Astrocyte of the cerebellum (primary cell): ENCODE results near the gene PMP22.

Experiments used
- DNase-seq: peaks from one replicate; pipeline ENCODE4 v3.0.0-alpha.2; 2011; ENCODE audit warnings: low read depth
- H3K4me3 ChIP-seq: 2 replicates; pipeline ENCODE4 v1.5.1; 2011; ENCODE audit warnings: mild to moderate bottlenecking, low read depth, low read length, moderate library complexity
- CTCF ChIP-seq: IDR thresholded peaks from 2 replicates; pipeline ENCODE4 v1.5.1; 2012; ENCODE audit warnings: low read length, low read depth, moderate library complexity, mild to moderate bottlenecking; ENCODE audit errors: missing control alignments
- in situ Hi-C: cut with HindIII; loops from 2 replicates; pipeline ENCODE4 v1.10.0; 2017; ENCODE audit warnings: low sequenced_read_pairs

PMP22 gene

GRCh38 chr17:15265131-15265530 is at the start of gene PMP22:
Gene PMP22, minus strand, starts transcription at chr17:15265326. Its CDS starts 4,599 bp downstream, at chr17:15260727.
- TF ChIP-seq CTCF = no peak
- in situ Hi-C loops = loop anchor here (25.0 kb wide), 1 partner anchor 222 kb away; no protein-coding TSS in a partner anchor
- no peak for DNase-seq
- peak within 1 kb of the TSS; percentile 14 for H3K4me3 ChIP-seq

GRCh38 chr17:15311996-15312395 is 46.9 kb upstream of the PMP22 start:
- H3K4me3 ChIP-seq = no peak overlapping the region
- in situ Hi-C loops = no loop called here
- DNase-seq = no peak
- no peak for TF ChIP-seq CTCF

GRCh38 chr17:15309793-15310192 is 44.7 kb upstream of the PMP22 start:
- in situ Hi-C loops = no loop called here
- no peak for TF ChIP-seq CTCF
- H3K4me3 ChIP-seq = no peak overlapping the region
- DNase-seq = no peak

GRCh38 chr17:15309236-15309635 is 44.1 kb upstream of the PMP22 start:
- no peak for TF ChIP-seq CTCF
- DNase-seq = no peak
- H3K4me3 ChIP-seq = no peak overlapping the region
- in situ Hi-C loops = no loop called here

- DNase-seq = no peak
- in situ Hi-C loops = no loop called here
- no peak for TF ChIP-seq CTCF
- H3K4me3 ChIP-seq = no peak overlapping the region
These were observed 43.6 kb upstream of the PMP22 start for GRCh38 chr17:15308758-15309157.

GRCh38 chr17:15307710-15308111 is 42.6 kb upstream of the PMP22 start:
- TF ChIP-seq CTCF = no peak
- no peak for DNase-seq
- H3K4me3 ChIP-seq = no peak overlapping the region
- in situ Hi-C loops = no loop called here

GRCh38 chr17:15303851-15304250 is 38.7 kb upstream of the PMP22 start:
- DNase-seq = no peak
- TF ChIP-seq CTCF = no peak
- H3K4me3 ChIP-seq = no peak overlapping the region
- in situ Hi-C loops = no loop called here
